Measurements from ENCODE around the gene GPR141.

GPR141 gene

GRCh38 chr7:37732888-37733287, 49.3 kb downstream of the GPR141 start:
- TF ChIP-seq CTCF (IDR thresholded peaks at IDR 0.05; ENCODE audit: poor library complexity, severe bottlenecking) = no peak
- Histone ChIP-seq H3K4me3 (ENCODE audit: severe bottlenecking) (no peak overlapping the region), H3K27me3 (ENCODE audit: insufficient read depth, poor library complexity, severe bottlenecking) (no peaks in the 10 kb centered on the region), H3K36me3 (ENCODE audit: low read depth) (no peaks in the 10 kb centered on the region), H3K4me1 (ENCODE audit: insufficient read depth, poor library complexity, severe bottlenecking) (peaks cover 31% of the 10 kb centered on the region), H3K9me3 (ENCODE audit: severe bottlenecking) (no peaks in the 10 kb centered on the region), H3K27ac (ENCODE audit: poor library complexity, severe bottlenecking) (peak overlapping the region; percentile 49)
- DNase-seq (ENCODE audit: low spot score) (no peak), ATAC-seq (ENCODE audit: low read depth) (peak; percentile 78)

- Histone ChIP-seq H3K9me3 (ENCODE audit: severe bottlenecking) (no peaks in the 10 kb centered on the region), H3K27me3 (ENCODE audit: insufficient read depth, poor library complexity, severe bottlenecking) (no peaks in the 10 kb centered on the region), H3K4me1 (ENCODE audit: insufficient read depth, poor library complexity, severe bottlenecking) (peaks cover 18% of the 10 kb centered on the region), H3K36me3 (ENCODE audit: low read depth) (no peaks in the 10 kb centered on the region), H3K27ac (ENCODE audit: poor library complexity, severe bottlenecking) (no peak overlapping the region), H3K4me3 (ENCODE audit: severe bottlenecking) (no peak overlapping the region)
- ATAC-seq (ENCODE audit: low read depth) = no peak
- DNase-seq (ENCODE audit: low spot score) = no peak
- no peak for TF ChIP-seq CTCF (IDR thresholded peaks at IDR 0.05; ENCODE audit: poor library complexity, severe bottlenecking)
These were observed 51.6 kb downstream of the GPR141 start for GRCh38 chr7:37735196-37735595.

GRCh38 chr7:37738321-37738720, 54.8 kb downstream of the GPR141 start:
- Histone ChIP-seq H3K9me3 (ENCODE audit: severe bottlenecking) (no peaks in the 10 kb centered on the region), H3K36me3 (ENCODE audit: low read depth) (no peaks in the 10 kb centered on the region), H3K4me1 (ENCODE audit: insufficient read depth, poor library complexity, severe bottlenecking) (peaks cover 5% of the 10 kb centered on the region), H3K27ac (ENCODE audit: poor library complexity, severe bottlenecking) (no peak overlapping the region), H3K4me3 (ENCODE audit: severe bottlenecking) (no peak overlapping the region), H3K27me3 (ENCODE audit: insufficient read depth, poor library complexity, severe bottlenecking) (no peaks in the 10 kb centered on the region)
- peak; percentile 55 for ATAC-seq (ENCODE audit: low read depth)
- TF ChIP-seq CTCF (IDR thresholded peaks at IDR 0.05; ENCODE audit: poor library complexity, severe bottlenecking) = no peak
- DNase-seq (ENCODE audit: low spot score) = no peak

- Histone ChIP-seq H3K27ac (ENCODE audit: poor library complexity, severe bottlenecking) (no peak overlapping the region), H3K36me3 (ENCODE audit: low read depth) (no peaks in the 10 kb centered on the region), H3K4me3 (ENCODE audit: severe bottlenecking) (no peak overlapping the region), H3K4me1 (ENCODE audit: insufficient read depth, poor library complexity, severe bottlenecking) (peaks cover 5% of the 10 kb centered on the region), H3K9me3 (ENCODE audit: severe bottlenecking) (no peaks in the 10 kb centered on the region), H3K27me3 (ENCODE audit: insufficient read depth, poor library complexity, severe bottlenecking) (no peaks in the 10 kb centered on the region)
- ATAC-seq (ENCODE audit: low read depth) (no peak), DNase-seq (ENCODE audit: low spot score) (no peak)
- TF ChIP-seq CTCF (IDR thresholded peaks at IDR 0.05; ENCODE audit: poor library complexity, severe bottlenecking) = no peak
These were observed 56.8 kb downstream of the GPR141 start for GRCh38 chr7:37740398-37740797.

- H3K4me3 ChIP-seq (ENCODE audit: severe bottlenecking) = no peak overlapping the region
- peaks cover 5% of the 10 kb centered on the region for H3K4me1 ChIP-seq (ENCODE audit: insufficient read depth, poor library complexity, severe bottlenecking)
- no peaks in the 10 kb centered on the region for H3K9me3 ChIP-seq (ENCODE audit: severe bottlenecking)
- no peaks in the 10 kb centered on the region for H3K36me3 ChIP-seq (ENCODE audit: low read depth)
- DNase-seq (ENCODE audit: low spot score) = no peak
- TF ChIP-seq CTCF (IDR thresholded peaks at IDR 0.05; ENCODE audit: poor library complexity, severe bottlenecking) = no peak
- H3K27me3 ChIP-seq (ENCODE audit: insufficient read depth, poor library complexity, severe bottlenecking) = no peaks in the 10 kb centered on the region
- H3K27ac ChIP-seq (ENCODE audit: poor library complexity, severe bottlenecking) = no peak overlapping the region
- no peak for ATAC-seq (ENCODE audit: low read depth)
These were observed 58.2 kb downstream of the GPR141 start for GRCh38 chr7:37741776-37742175.
